GM18498 (cell line): Measurements from ENCODE around the gene MORC3.

Source experiments
- ATAC-seq: cut with Tn5 transposase; IDR thresholded peaks from one replicate; pipeline ENCODE4 v1.9.1; 2021; ENCODE audit warnings: mild to moderate bottlenecking, moderate library complexity; ENCODE audit not compliant: unreplicated experiment

The MORC3 gene

GRCh38 chr21:36422279-36423098 lies 102.5 kb downstream of the MORC3 start:
- no peak for ATAC-seq

- no peak for ATAC-seq
Observed at GRCh38 chr21:36423771-36424433, 103.9 kb downstream of the MORC3 start.

- ATAC-seq = no peak
Observed at GRCh38 chr21:36424592-36424991, 104.6 kb downstream of the MORC3 start.

GRCh38 chr21:36425286-36425685 lies 105.3 kb downstream of the MORC3 start:
- no peak for ATAC-seq
